ENCODE measurements around the gene HACD3.
A peak's percentile ranks its signal among the peaks of the same experiment; 100 is the strongest.

HACD3 gene

GRCh38 chr15:65525622-65526021 lies 4.6 kb upstream of the HACD3 start:
- no peak for DNase-seq (ENCODE audit: extremely low spot score)
- POLR2A ChIA-PET, result no interaction called here
- CTCF ChIA-PET, result no interaction called here
- TF ChIP-seq BHLHE40 (IDR thresholded peaks at IDR 0.05; ENCODE audit: borderline replicate concordance) (no peak), FOXA1 (IDR thresholded peaks at IDR 0.05) (no peak), LEF1 (IDR thresholded peaks at IDR 0.05; ENCODE audit: borderline replicate concordance) (no peak), L3MBTL2 (conservative IDR thresholded peaks at IDR 0.05) (no peak), CTBP1 (IDR thresholded peaks at IDR 0.05; ENCODE audit: borderline replicate concordance) (no peak), FOXM1 (IDR thresholded peaks at IDR 0.05; ENCODE audit: borderline replicate concordance) (no peak), FOXK2 (IDR thresholded peaks at IDR 0.05) (no peak), SUZ12 (IDR thresholded peaks at IDR 0.05) (no peak), SP1 (IDR thresholded peaks at IDR 0.05) (no peak)

GRCh38 chr15:65528461-65529060 lies 1.7 kb upstream of the HACD3 start:
- no peak for TF ChIP-seq ZNF384 (IDR thresholded peaks at IDR 0.05)
- 0 out of 2 replicates have a peak, but pooled peaks have one; percentile 16 for TF ChIP-seq TARDBP (IDR thresholded peaks at IDR 0.05)
- no peak for TF ChIP-seq NFRKB (IDR thresholded peaks at IDR 0.05)
- TF ChIP-seq CTBP1 (IDR thresholded peaks at IDR 0.05; ENCODE audit: borderline replicate concordance), result no peak
- no peak for TF ChIP-seq ARNT (IDR thresholded peaks at IDR 0.05)
- no peak for TF ChIP-seq PKNOX1 (IDR thresholded peaks at IDR 0.05)
- TF ChIP-seq FOXM1 (IDR thresholded peaks at IDR 0.05; ENCODE audit: borderline replicate concordance), result no peak
- no peak for TF ChIP-seq SUZ12 (IDR thresholded peaks at IDR 0.05)
- ChIA-PET CTCF (interaction anchor here (1.3 kb wide), 1 partner anchor 760 kb away, joined by 3 read pairs; no protein-coding TSS in a partner anchor), POLR2A (interaction anchor here (0.9 to 2.7 kb wide), 3 partner anchors 12 to 341 kb away, joined by 4 to 9 read pairs (median 4); partner anchors contain the start of gene RAB11A)
- no peak for DNase-seq (ENCODE audit: extremely low spot score)

GRCh38 chr15:65529762-65530317 lies 423 bp upstream of the HACD3 start:
- POLR2A ChIA-PET, result interaction anchor here (0.9 to 2.7 kb wide), 12 partner anchors 8 to 341 kb away, joined by 3 to 13 read pairs (median 6); partner anchors contain the start of genes IGDCC4, INTS14 and RAB11A
- DNase-seq (ENCODE audit: extremely low spot score), result no peak
- TF ChIP-seq PKNOX1 (IDR thresholded peaks at IDR 0.05) (peak; percentile 59), L3MBTL2 (conservative IDR thresholded peaks at IDR 0.05) (no peak)
- CTCF ChIA-PET, result interaction anchor here (1.3 kb wide), 1 partner anchor 759 kb away, joined by 3 read pairs; no protein-coding TSS in a partner anchor

- 0 out of 2 replicates have a peak, but pooled peaks have one; percentile 28 for TF ChIP-seq L3MBTL2 (conservative IDR thresholded peaks at IDR 0.05)
- TF ChIP-seq CTBP1 (IDR thresholded peaks at IDR 0.05; ENCODE audit: borderline replicate concordance), result peak; percentile 34; the same call in 1 of the 2 replicates
- TF ChIP-seq SP1 (IDR thresholded peaks at IDR 0.05), result no peak
- ChIA-PET CTCF (no interaction called here), POLR2A (interaction anchor here (1.0 kb wide), 1 partner anchor 228 kb away, joined by 3 read pairs; the partner anchor contains the start of gene RNU5B-1)
- DNase-seq (ENCODE audit: extremely low spot score), result no peak
Measured at GRCh38 chr15:65532738-65533051, 2.4 kb downstream of the HACD3 start.

GRCh38 chr15:65533057-65533756 lies 2.9 kb downstream of the HACD3 start:
- ChIA-PET CTCF (interaction anchor here (0.7 kb wide), 1 partner anchor 1509 kb away, joined by 7 read pairs; no protein-coding TSS in a partner anchor), POLR2A (interaction anchor here (1.0 kb wide), 1 partner anchor 229 kb away, joined by 3 read pairs; the partner anchor contains the start of gene RNU5B-1)
- TF ChIP-seq PKNOX1 (IDR thresholded peaks at IDR 0.05) (peak; percentile 85), FOXA1 (IDR thresholded peaks at IDR 0.05) (no peak), LEF1 (IDR thresholded peaks at IDR 0.05; ENCODE audit: borderline replicate concordance) (no peak), FOXK2 (IDR thresholded peaks at IDR 0.05) (no peak), ZNF384 (IDR thresholded peaks at IDR 0.05) (peak; percentile 79; the same call in 1 of the 2 replicates), FOXM1 (IDR thresholded peaks at IDR 0.05; ENCODE audit: borderline replicate concordance) (no peak)
- no peak for DNase-seq (ENCODE audit: extremely low spot score)

- ChIA-PET CTCF (no interaction called here), POLR2A (no interaction called here)
- no peak for TF ChIP-seq LEF1 (IDR thresholded peaks at IDR 0.05; ENCODE audit: borderline replicate concordance)
- TF ChIP-seq BHLHE40 (IDR thresholded peaks at IDR 0.05; ENCODE audit: borderline replicate concordance), result no peak
- TF ChIP-seq ARNT (IDR thresholded peaks at IDR 0.05), result no peak
- no peak for TF ChIP-seq ELF4 (IDR thresholded peaks at IDR 0.05)
- no peak for TF ChIP-seq HDGF (IDR thresholded peaks at IDR 0.05; ENCODE audit: borderline replicate concordance)
- TF ChIP-seq NFRKB (IDR thresholded peaks at IDR 0.05), result no peak
- TF ChIP-seq FOXA1 (IDR thresholded peaks at IDR 0.05), result no peak
- TF ChIP-seq PKNOX1 (IDR thresholded peaks at IDR 0.05), result no peak
- no peak for TF ChIP-seq TARDBP (IDR thresholded peaks at IDR 0.05)
- no peak for DNase-seq (ENCODE audit: extremely low spot score)
Measured at GRCh38 chr15:65535192-65535591, 4.9 kb downstream of the HACD3 start.
